ENCODE measurements around the gene CPSF4L. TPM values are rescaled to one million over a fixed set of nuclear protein-coding genes. Genes with fewer than 3 reads are reported as not detected.

CPSF4L gene
- total RNA-seq, 1 experiment from 2014 or later: not detected

DNA sequence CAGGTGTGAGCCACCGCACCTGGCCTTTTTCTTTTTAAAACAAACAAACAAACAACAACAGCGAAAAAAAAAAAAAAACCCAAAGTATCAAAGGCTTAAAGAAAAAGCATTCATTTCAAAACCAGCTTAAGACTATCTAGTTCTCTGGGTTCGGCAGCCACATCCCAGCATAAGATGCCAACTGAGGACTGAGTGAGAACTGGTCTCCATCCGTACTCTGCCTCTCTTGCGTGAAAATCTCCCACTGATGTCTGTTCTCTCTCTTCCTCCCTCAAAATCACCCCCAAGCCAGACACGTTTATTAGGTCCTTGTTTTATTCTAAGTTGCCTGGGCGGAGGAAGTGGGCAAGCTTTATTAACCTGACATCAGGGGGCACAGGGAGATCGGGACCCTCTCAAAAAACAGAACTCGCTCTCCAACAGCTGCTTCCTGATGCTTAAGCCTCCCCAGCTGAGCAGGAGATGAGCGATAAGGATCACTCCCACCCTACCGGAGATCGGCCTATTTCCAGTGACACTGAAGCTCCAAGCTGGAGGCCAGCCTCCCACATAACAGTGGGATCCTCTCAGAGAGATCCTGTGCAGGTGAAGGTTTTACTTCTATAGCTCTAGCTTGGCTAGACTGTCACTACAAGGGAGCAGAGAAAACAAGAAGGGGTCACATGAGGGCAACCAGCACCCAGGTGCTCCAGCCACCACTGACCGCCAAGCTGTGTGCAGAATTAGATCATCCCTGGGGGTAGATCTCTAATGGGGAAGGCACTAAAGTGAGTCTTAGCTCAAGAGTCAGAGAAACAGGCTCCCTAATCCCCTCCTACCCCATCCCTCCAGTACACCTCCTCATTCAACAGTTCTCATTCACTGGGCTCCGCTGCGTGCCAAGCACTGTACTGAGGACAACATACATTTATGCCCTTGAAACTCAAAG is 36.5 kb upstream of the CPSF4L start:
- no peak for DNase-seq (ENCODE audit: low read depth, low spot score)
- Histone ChIP-seq H3K27ac (ENCODE audit: low read length) (peak overlapping the region; percentile 68), H3K4me3 (ENCODE audit: low read depth in 2 of 2, low read length in 2 of 2) (no peak overlapping the region), H3K36me3 (ENCODE audit: control insufficient read depth, insufficient read depth, low read length) (no peaks in the 10 kb centered on the region), H3K9me3 (ENCODE audit: control insufficient read depth, insufficient read depth, low read depth, low read length) (no peaks in the 10 kb centered on the region), H3K27me3 (ENCODE audit: control insufficient read depth, insufficient read depth, low read length) (no peaks in the 10 kb centered on the region), H3K4me1 (ENCODE audit: control insufficient read depth, insufficient read depth, low read length) (peaks cover 58% of the 10 kb centered on the region)
- intact Hi-C loops (cut with micrococcal nuclease; ENCODE audit: unreplicated experiment): no loop called here
- in situ Hi-C loops (cut with HindIII; ENCODE audit: low pct_unique_long_range_greater_than_20kb, low sequenced_read_pairs): no loop called here
- no TSS peak for BruUV-seq (replicated peaks)
- TF ChIP-seq POLR2AphosphoS5 (IDR thresholded peaks at IDR 0.05; ENCODE audit: low read depth, low read length): no peak
- TF ChIP-seq SIN3A (IDR thresholded peaks at IDR 0.05; ENCODE audit: borderline replicate concordance, insufficient read depth, low read depth, low read length): no peak
- TF ChIP-seq, protein P1, sequence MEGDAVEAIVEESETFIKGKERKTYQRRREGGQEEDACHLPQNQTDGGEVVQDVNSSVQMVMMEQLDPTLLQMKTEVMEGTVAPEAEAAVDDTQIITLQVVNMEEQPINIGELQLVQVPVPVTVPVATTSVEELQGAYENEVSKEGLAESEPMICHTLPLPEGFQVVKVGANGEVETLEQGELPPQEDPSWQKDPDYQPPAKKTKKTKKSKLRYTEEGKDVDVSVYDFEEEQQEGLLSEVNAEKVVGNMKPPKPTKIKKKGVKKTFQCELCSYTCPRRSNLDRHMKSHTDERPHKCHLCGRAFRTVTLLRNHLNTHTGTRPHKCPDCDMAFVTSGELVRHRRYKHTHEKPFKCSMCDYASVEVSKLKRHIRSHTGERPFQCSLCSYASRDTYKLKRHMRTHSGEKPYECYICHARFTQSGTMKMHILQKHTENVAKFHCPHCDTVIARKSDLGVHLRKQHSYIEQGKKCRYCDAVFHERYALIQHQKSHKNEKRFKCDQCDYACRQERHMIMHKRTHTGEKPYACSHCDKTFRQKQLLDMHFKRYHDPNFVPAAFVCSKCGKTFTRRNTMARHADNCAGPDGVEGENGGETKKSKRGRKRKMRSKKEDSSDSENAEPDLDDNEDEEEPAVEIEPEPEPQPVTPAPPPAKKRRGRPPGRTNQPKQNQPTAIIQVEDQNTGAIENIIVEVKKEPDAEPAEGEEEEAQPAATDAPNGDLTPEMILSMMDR (IDR thresholded peaks at IDR 0.05): no peak
- TF ChIP-seq TCF7L2 (IDR thresholded peaks at IDR 0.05; ENCODE audit: low read depth, low read length): no peak
- TF ChIP-seq, protein P2, sequence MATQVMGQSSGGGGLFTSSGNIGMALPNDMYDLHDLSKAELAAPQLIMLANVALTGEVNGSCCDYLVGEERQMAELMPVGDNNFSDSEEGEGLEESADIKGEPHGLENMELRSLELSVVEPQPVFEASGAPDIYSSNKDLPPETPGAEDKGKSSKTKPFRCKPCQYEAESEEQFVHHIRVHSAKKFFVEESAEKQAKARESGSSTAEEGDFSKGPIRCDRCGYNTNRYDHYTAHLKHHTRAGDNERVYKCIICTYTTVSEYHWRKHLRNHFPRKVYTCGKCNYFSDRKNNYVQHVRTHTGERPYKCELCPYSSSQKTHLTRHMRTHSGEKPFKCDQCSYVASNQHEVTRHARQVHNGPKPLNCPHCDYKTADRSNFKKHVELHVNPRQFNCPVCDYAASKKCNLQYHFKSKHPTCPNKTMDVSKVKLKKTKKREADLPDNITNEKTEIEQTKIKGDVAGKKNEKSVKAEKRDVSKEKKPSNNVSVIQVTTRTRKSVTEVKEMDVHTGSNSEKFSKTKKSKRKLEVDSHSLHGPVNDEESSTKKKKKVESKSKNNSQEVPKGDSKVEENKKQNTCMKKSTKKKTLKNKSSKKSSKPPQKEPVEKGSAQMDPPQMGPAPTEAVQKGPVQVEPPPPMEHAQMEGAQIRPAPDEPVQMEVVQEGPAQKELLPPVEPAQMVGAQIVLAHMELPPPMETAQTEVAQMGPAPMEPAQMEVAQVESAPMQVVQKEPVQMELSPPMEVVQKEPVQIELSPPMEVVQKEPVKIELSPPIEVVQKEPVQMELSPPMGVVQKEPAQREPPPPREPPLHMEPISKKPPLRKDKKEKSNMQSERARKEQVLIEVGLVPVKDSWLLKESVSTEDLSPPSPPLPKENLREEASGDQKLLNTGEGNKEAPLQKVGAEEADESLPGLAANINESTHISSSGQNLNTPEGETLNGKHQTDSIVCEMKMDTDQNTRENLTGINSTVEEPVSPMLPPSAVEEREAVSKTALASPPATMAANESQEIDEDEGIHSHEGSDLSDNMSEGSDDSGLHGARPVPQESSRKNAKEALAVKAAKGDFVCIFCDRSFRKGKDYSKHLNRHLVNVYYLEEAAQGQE (IDR thresholded peaks at IDR 0.05; ENCODE audit: insufficient read depth in 1 of 2, low read depth in 2 of 2, low read length in 1 of 2): no peak
- CTCF ChIA-PET: interaction anchor here (1.2 kb wide), 1 partner anchor 72 kb away, joined by 4 read pairs; no protein-coding TSS in a partner anchor
- POLR2A ChIA-PET: interaction anchor here (0.6 kb wide), 2 partner anchors 10 to 691 kb away, joined by 3 read pairs; no protein-coding TSS in a partner anchor
- peak; percentile 49 for ATAC-seq

DNA sequence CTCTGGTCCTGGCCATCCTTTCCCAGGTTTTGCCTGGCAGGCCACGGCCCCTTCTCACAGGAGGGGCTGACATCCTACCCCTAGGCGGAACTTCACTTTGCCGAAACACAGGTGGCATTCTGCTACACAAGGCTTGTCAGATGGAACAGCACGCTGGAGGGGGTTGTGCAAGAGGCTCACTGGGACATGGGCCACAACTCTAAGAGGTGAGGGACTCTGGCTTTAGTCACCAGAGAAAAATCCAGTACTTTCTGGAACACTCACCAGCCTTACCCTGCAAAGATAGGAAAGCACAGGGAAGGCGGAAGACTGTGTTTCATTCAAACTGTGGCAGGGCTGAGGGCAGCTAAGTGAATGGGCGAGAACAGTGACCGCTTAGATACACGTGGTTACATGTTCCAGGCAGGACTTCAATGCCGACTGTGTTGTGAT is 31.8 kb upstream of the CPSF4L start:
- ChIA-PET POLR2A (no interaction called here), CTCF (no interaction called here)
- TF ChIP-seq SIN3A (IDR thresholded peaks at IDR 0.05; ENCODE audit: borderline replicate concordance, insufficient read depth, low read depth, low read length) (no peak), POLR2AphosphoS5 (IDR thresholded peaks at IDR 0.05; ENCODE audit: low read depth, low read length) (no peak), TCF7L2 (IDR thresholded peaks at IDR 0.05; ENCODE audit: low read depth, low read length) (no peak)
- TF ChIP-seq, protein P2 (IDR thresholded peaks at IDR 0.05; ENCODE audit: insufficient read depth in 1 of 2, low read depth in 2 of 2, low read length in 1 of 2): no peak
- TF ChIP-seq, protein P1 (IDR thresholded peaks at IDR 0.05): no peak
- H3K36me3 ChIP-seq (ENCODE audit: control insufficient read depth, insufficient read depth, low read length): no peaks in the 10 kb centered on the region
- peak overlapping the region; percentile 93 for H3K27ac ChIP-seq (ENCODE audit: low read length)
- DNase-seq (ENCODE audit: low read depth, low spot score) (no peak), ATAC-seq (peak; percentile 28)
- in situ Hi-C loops (cut with HindIII; ENCODE audit: low pct_unique_long_range_greater_than_20kb, low sequenced_read_pairs): no loop called here
- no peaks in the 10 kb centered on the region for H3K27me3 ChIP-seq (ENCODE audit: control insufficient read depth, insufficient read depth, low read length)
- intact Hi-C loops (cut with micrococcal nuclease; ENCODE audit: unreplicated experiment): no loop called here
- H3K9me3 ChIP-seq (ENCODE audit: control insufficient read depth, insufficient read depth, low read depth, low read length): no peaks in the 10 kb centered on the region
- BruUV-seq (replicated peaks): no TSS peak
- peaks cover 75% of the 10 kb centered on the region for H3K4me1 ChIP-seq (ENCODE audit: control insufficient read depth, insufficient read depth, low read length)
- no peak overlapping the region for H3K4me3 ChIP-seq (ENCODE audit: low read depth in 2 of 2, low read length in 2 of 2)

All from Panc1 (cell line).